HG02938 (cell line): ENCODE measurements around the gene SLC2A11.

Experiments
- ATAC-seq: cut with Tn5 transposase; IDR thresholded peaks from one replicate; pipeline ENCODE4 v1.9.1; 2021; ENCODE audit warnings: mild to moderate bottlenecking, moderate library complexity; ENCODE audit not compliant: unreplicated experiment

SLC2A11 gene, protein sequence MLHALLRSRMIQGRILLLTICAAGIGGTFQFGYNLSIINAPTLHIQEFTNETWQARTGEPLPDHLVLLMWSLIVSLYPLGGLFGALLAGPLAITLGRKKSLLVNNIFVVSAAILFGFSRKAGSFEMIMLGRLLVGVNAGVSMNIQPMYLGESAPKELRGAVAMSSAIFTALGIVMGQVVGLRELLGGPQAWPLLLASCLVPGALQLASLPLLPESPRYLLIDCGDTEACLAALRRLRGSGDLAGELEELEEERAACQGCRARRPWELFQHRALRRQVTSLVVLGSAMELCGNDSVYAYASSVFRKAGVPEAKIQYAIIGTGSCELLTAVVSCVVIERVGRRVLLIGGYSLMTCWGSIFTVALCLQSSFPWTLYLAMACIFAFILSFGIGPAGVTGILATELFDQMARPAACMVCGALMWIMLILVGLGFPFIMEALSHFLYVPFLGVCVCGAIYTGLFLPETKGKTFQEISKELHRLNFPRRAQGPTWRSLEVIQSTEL

DNA sequence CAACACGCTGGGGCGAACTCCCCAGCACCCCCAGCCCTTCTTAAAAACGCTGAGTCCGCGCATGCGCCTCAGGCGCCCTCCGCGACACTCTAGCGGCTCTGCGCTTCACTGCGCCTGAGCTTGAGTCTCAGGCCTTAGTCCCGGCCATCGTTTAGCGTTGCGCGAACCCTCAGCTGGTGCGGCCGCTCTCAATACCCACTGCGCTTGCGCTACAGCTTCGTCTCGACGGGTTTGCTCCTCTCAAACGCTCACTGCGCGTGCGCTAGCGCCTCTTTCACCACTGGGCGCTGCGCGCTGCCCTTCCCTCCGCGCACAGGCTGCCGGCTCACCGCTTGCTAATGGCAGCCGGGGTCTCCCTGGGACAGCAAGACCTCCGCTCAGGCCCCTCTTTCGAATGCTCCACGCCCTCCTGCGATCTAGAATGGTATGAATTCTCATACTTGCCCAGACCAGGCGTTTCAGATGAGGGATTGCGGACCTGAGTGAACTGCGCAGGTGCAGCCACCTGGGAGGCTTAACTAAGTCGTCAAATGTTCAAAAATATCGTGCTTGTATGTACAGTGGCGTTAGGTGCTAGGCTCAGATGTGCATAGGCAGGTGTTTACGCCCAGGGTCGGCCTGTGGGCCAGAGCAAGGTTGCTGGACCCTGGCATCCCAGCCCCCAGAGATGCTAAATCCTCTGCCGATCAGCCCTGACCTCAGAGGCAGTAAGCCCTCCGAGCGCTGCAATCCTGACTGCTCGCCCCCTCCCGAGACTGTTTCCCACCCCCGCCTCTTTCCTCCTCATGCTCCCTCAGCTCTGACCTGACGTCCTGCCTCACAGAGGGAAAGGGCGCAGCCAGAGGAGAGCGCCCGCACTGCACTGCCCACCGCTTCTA, at the start of gene SLC2A11:
Gene SLC2A11, plus strand, starts transcription at position 270 of the 878 bp plus-strand sequence. Its CDS starts 125 bp downstream, at position 395.
- ATAC-seq = peak; percentile 83

DNA sequence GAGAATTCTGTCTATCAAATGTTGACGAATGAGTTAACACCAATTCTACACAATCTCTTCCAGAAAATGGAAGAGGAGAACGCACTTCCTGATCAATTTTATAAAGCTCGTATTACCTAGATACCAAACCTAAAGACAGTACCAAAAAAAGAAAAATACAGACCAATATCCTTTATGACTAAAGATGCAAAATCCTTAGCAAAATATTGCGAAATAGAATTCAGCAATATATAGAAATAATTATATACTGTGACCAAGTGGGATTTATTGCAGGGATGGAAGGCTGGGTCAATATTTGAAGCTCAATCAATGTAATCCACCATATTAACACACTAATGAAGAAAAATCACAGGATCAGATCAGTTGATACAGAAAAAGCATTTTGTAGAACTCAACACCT, 45.3 kb upstream of the SLC2A11 start:
- no peak for ATAC-seq

DNA sequence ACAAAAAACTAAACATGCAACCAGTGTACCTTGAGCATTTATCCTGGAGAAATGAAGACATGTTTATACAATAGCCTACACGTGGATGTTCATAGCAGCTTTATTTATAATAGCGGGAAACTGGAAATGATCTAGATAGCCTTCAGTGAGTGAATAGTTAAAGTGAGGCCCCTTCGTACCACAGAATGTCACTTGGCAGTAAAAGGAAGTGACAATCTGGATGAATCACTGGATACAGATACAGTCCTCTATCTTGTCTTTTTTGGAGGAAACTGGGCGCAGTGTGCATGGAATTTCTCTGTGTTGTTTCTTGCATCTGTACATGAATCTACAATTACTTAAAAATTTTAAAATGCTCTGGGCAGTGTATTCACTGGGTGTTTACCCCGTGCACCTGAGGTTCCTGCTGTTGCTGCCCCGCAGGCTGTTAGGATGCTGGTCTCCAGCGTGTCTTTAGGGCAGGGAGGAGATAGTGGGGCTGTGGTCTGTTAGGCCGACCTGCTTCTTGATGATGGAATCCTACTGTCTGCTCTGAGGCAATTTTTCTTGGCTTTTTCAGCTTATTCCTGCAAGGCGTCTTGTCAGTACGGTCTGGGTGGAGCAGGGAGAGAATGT, 42.0 kb upstream of the SLC2A11 start:
- no peak for ATAC-seq

DNA sequence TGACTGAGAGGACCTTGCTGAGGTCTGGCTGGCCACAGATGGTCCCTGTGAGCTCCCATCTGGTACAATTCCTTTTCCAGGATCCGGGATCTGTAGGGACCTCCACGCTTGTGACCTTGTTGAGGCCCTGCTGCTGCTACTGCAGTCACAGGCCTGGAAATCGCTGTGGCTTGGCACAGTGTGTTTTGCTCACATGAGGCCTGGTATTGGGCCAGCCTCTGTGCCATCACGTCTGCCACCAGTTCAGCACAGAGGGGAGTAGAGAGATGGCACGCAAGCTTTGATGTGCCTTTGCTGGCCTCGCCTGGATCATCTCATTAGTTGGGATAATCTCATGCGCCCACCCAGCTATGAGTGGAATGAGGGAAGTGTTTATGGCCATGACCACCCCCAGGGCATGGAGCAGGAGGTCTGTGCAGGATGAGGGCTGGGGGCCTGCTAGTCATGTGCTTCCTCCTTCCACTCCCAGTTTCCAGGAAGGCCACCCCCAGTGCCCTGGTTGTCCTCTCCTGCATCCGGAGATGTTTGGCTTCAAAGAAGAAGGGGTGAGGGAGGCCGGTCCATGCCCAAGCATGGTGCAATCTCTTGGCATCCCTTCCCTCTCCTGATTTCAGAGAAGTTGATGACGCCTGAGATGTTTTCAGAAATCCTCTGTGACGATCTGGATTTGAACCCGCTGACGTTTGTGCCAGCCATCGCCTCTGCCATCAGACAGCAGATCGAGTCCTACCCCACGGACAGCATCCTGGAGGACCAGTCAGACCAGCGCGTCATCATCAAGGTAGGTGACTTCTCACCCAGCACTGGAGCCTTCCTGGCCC, 41.3 kb upstream of the SLC2A11 start:
- no peak for ATAC-seq

DNA sequence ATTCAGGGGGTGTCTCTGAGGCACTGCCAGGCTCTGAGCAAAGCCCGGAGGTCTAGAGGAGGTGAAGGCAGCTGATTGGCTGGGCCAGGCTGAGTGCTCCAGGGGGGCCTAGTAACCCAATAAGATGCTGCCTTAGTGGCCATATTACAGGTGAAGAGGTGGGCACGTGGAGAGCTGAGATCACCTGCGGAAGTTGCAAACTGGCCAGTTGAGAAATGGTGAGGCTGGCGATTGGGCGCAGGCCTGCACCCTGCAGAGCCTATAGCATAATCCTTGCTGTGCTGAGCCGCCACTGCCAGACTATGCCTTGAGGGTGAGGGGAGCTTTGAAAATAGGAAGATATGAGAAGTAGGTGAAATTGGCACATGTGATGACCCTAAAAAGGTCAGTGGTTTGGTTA, 40.5 kb upstream of the SLC2A11 start:
- ATAC-seq = no peak

DNA sequence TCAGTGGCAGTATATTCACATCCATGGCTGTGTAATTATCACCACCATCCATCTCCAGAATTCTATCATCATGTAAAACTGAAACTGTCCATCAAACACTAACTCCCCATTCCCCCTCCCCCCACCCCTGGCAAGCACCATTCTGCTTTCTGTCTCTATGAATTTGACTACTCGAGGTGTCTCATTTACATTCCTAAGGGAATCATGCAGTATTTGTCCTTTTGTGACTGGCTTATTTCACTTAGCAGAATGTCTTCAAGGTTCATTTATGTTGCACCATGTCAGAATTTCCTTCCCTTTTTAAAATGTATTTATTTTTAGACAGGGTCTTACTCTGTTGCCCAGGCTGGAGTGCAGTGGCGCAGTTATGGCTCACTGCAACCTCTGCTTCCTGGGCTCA, 39.1 kb upstream of the SLC2A11 start:
- no peak for ATAC-seq

DNA sequence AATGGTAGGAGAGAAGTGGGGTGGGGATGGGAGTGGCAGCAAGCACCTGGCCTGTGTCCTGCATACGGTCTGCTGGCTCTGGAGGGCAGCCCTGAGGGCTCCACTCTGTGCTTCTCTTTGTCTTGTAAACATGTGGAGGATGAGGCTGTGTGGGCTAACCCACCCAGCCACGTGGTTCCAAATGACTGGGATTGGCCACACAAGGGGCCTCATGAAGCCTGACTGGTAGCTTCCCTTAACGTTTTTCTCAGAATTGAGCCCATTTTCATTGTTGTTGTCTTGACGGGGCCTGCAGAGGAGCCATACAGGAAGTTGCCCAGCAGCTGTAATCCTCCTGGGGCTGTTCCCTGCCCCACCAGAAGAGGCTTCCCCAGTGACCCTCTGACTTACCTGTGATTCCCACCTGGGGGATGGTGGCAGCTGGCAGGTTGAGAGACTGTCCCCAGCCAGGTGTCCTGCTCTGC, 36.9 kb upstream of the SLC2A11 start:
- no peak for ATAC-seq

DNA sequence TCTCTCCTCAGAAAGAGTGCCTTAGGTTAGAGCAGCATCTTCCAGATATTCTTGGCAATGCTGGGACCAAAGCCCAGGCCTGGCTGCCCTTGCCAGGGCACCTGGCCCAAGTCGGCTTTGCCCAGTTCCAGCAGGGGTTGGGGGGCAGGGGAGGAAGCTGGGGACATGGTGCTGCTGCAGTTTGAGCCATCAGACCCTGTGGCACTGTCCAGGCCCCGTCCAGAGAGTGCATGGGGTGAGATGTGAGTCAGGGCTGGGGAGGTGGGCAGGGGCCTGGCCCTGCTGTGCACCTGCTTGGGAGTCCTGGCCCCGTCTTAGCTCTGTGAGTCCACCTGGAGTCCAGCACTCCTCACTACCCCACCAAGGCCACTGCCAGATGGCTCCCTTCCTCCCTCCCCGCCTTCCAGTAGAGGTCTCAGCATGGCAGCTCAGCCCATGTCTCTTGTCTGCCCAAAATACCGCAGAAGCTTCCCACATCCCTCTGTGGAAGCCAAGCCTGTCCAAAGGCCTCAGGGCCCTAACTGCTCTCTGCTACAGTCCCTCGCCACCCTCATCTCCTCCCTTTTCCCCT, 35.5 kb upstream of the SLC2A11 start:
- no peak for ATAC-seq

DNA sequence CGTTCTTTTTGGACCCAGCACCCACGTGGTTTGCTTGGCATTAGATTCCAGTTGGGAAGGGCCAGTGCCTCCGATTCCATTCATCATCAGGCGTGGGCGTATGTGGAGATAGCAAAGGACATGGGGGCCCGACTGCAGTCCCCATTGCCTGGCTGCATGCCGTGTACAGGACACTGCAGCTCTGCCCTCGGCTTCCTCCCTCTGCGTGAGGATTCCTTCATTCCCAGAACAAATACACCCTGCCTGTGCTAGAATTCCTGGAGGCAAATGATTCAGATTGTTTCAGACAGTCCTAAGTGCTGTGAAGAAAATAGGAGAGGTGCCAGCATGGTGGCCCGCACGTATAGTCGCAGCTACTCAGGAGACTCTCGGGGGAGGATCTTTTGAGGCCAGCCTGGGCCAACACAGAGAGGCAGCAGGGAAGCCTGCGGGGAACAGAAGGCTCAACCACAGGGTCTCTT, 34.3 kb upstream of the SLC2A11 start:
- no peak for ATAC-seq

DNA sequence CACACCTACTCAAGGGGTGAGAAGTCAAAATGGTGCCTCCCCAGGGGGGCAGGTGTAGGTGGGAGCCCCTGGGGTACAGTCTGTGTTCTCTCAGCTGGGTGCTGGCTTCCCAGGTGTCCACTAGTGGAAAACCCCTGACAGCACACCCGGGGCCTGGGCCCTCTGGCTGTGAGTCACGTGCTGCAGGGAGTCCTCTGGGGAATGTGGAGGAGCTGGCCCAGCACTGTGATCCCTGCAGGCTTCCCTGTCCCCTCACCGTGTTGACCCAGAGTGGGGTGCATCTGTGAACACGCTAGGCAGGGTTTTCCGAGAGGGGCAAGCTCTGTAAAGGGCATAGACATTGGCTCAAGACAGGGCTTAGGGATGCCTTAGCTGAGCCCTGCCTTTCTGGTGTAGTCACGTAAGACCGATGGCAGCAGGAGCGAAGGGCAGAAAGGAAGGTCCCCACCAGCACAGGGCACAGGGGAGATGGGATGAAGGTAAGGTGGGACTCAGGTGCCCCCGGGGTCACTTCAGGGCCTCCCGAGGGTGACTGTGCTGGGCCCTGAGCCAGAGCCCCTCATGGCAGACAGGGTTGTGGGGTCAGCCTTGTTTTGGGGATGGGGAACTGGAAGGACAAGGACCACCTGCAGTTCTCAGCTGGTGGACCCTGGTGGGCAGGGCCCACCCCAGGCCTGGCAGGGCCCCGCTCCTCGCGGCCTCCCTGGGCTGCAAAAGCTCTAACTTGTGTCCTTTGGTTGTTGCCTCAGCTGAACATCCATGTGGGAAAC, 33.0 kb upstream of the SLC2A11 start:
- no peak for ATAC-seq

DNA sequence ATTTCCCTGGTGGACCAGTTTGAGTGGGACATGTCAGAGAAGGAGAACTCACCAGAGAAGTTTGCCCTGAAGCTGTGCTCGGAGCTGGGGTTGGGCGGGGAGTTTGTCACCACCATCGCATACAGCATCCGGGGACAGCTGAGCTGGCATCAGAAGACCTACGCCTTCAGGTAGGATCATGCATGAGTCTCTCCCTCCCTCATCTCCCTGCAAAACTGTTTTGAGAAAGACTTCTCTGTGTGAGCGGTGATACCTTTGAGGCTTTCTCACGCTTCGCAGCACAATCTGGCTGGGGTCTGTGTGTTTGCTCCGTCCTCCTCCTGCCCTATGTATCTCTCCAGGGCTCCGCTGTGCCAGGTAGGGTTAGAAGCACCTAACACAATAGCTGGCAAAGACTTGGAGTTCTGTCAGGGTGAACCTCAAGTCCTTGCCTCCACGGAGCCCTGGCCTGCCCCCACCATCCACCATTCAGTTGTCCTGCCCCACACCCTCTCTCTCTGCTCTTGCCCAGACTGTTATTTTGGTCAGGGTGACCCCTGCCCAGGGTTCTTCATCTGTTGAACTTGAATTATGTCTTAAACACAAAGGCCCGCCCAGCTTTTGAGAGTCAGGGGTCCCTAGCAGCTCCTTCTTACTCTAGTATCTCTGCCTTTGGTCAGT, 32.3 kb upstream of the SLC2A11 start:
- ATAC-seq = no peak

DNA sequence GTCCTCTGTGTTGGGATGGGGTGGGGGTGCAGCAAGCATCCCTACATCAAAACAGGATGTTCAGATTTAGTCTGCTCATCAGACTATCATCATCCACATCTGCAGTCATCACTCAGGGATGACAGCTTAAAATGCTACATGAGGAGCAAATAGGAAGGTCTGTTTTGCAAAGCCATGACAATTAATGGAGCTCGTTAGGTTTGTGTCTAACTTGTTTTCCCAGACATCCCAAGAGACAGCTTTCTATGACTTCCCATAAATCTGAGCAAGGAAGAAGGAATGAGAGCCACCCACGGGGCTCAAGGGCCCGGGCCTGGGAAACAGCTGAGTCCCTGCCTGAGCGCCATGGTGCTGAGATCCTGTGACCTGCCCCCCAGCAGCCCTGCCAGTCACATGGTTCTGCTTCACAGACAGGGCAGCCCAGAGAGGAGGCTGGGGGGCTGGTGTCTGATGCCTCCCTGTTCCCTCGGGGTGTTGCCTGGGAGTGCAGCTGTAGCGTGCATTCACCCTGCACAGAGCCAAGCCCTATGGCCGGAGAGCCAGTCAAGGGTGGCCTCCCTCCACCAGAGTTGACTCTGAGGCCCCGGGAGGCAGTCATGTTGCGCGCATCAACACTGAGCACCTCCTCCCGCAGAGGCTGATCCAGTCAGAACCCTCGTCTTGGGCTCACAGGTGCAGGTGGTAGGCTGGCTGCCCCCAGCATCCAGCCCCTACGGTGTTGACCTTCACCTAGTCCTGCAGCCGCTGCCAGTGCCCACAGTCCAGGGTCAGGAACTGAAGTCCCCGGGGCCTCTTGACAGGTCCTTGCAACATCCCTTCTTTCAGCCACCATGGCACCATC, 30.9 kb upstream of the SLC2A11 start:
- ATAC-seq = no peak

DNA sequence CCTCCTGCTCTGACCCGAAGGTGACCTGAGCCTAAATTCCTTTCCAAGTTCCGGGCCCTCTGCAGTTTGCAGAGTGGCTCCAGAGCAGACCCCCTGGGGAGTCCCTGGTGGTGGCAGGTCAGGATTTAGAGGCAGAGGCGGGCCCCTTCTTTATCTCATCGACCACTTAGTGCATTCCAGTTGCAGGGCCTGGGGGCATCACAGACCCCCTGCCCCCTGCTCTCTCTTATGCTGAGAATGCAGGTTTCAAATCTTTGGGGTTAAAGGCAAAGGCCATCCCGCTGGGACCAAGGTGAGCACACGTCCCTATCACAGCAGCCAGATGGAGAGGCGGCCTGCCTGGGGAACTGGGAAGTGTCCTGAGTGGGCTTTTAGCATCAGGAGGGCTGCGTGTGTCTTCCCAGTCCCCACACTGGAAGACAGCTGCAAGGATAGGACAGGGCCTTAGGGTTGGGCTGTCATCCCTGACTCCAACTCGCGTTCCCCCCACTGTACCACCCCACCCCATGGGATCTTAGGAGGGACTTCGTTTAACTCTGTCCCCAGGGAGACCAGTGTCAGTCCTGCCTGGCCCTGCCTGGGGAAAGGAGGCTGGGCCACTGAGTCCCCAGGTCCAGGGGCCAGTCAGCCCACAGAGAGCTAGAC, 30.2 kb upstream of the SLC2A11 start:
- no peak for ATAC-seq

DNA sequence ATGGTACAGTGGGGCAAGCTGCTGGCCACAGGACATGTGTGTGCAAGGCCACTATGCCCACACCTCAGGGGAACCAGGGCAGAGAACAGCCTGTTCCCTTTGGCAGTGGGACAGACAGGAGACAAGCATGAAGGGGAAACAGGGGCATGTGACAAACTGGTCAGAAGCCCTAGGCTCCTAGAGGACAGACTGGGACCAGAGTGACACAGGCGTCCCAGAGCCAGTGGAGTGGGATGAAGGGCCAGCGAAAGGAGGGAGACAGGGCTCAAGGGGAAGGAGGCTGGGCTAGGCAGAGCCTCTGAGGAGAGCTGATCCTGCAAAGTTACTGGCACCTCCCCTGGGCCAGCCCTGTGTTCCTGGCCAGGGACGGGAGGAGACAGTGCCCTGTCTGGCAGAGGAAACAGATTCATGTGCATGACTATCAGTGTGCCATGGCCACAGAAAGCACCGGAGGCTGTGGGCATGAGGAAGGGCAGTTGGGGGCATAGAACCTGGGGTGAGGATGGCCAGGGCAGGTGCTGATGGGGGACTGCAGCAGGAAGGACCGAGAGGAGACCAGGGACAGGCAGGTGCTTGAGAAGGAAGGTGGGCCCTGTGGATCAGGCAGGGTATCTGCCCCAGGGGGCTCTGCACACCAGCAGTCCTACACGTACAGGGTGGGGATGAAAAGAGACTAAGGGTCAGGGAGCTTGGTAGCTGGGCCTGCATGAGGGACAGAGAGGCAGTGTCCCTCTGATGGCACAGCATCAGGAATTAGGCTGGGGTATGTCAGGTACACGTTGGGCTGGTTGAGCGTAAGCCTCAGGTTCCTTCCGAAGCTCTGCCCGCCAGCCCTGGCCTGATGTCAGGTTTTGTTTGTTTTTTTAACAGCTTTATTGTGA, 28.6 kb upstream of the SLC2A11 start:
- no peak for ATAC-seq

DNA sequence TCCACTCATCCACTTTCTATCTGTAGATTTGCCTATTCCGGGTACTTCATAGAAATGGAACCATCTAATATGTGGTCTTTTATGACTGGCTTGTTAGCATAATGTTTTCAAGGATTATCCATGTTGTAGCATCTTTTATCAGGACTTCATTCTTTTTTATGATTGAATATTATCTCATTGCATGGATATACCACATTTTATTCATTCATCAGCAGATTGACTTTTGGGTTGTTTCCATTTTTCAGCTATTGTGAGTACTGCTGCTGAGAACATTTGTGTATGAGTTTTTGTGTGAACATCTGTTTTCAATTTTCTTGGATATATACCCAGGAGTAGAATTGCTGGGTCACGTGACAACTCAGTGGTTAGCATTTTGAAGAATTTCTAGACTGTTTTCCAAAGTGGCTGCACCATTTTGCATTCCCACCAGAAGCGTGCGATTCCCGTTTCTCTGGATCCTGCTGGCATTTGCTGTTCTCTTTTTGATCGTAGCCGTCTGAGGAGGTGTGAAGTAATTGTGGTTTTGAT, 27.8 kb upstream of the SLC2A11 start:
- ATAC-seq = no peak

DNA sequence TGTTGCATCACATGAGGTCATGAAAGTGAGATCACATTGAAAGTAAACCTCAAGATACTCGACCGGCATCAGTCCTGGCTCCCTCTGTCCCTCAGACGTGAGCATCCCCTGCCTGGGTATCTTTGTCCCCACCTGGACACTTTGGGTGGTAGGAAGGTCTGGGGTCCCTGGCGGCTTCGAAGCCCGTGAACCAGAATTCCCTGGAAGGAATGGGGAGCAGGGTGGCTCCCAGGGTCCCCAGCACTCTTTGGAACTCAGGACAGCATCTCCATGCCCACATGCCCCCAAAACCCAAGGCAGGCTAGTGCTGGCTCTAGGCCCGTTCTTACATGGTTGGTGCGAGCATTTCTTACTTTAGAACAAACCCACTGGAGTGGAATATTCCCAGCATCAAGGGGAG, 26.4 kb upstream of the SLC2A11 start:
- ATAC-seq = no peak
